CD4-positive, alpha-beta T cell treated with Interleukin-4 for 4 hours (primary cell): ENCODE results near the gene SPNS2.

Experiments used
- DNase-seq: peaks from one replicate; pipeline ENCODE4 v3.0.0-alpha.2; 2020

The SPNS2 gene

GRCh38 chr17:4504188-4504587 lies 5.5 kb downstream of the SPNS2 start:
- DNase-seq, result no peak

- DNase-seq, result no peak
These were observed 6.5 kb downstream of the SPNS2 start for GRCh38 chr17:4505187-4505586.

GRCh38 chr17:4506175-4506813 lies 7.6 kb downstream of the SPNS2 start:
- no peak for DNase-seq

- no peak for DNase-seq
These were observed 8.2 kb downstream of the SPNS2 start for GRCh38 chr17:4506892-4507291.

GRCh38 chr17:4507361-4508111 lies 8.9 kb downstream of the SPNS2 start:
- DNase-seq, result no peak

- no peak for DNase-seq
These were observed 9.5 kb downstream of the SPNS2 start for GRCh38 chr17:4508207-4508606.

- DNase-seq, result no peak
These were observed 10.7 kb downstream of the SPNS2 start for GRCh38 chr17:4509401-4509800.

- no peak for DNase-seq
These were observed 11.4 kb downstream of the SPNS2 start for GRCh38 chr17:4509923-4510617.

GRCh38 chr17:4510618-4510941 lies 11.9 kb downstream of the SPNS2 start:
- DNase-seq, result no peak

GRCh38 chr17:4511199-4511932 lies 12.7 kb downstream of the SPNS2 start:
- no peak for DNase-seq

- no peak for DNase-seq
These were observed 13.8 kb downstream of the SPNS2 start for GRCh38 chr17:4512156-4513112.

GRCh38 chr17:4513113-4514032 lies 14.7 kb downstream of the SPNS2 start:
- DNase-seq, result no peak

- no peak for DNase-seq
These were observed 15.5 kb downstream of the SPNS2 start for GRCh38 chr17:4514206-4514605.

GRCh38 chr17:4514779-4515178 lies 16.1 kb downstream of the SPNS2 start:
- DNase-seq, result no peak

GRCh38 chr17:4515501-4515900 lies 16.8 kb downstream of the SPNS2 start:
- DNase-seq, result no peak

GRCh38 chr17:4516735-4517134 lies 18.1 kb downstream of the SPNS2 start:
- DNase-seq, result no peak

GRCh38 chr17:4518901-4519300 lies 20.2 kb downstream of the SPNS2 start:
- DNase-seq, result no peak

- no peak for DNase-seq
These were observed 20.7 kb downstream of the SPNS2 start for GRCh38 chr17:4519361-4519788.

GRCh38 chr17:4520060-4520893 lies 21.6 kb downstream of the SPNS2 start:
- no peak for DNase-seq
